ENCODE results near the gene RBBP8NL.

Gene RBBP8NL

GRCh38 chr20:62411479-62412193, 15.7 kb downstream of the RBBP8NL start:
- Histone ChIP-seq H3K9me3 (ENCODE audit: insufficient read depth, low read length, severe bottlenecking) (no peaks in the 10 kb centered on the region), H3K27ac (ENCODE audit: low read length) (no peak overlapping the region), H3K4me2 (ENCODE audit: insufficient read depth, low read length) (no peak overlapping the region), H3K9ac (ENCODE audit: low read depth, low read length) (no peak overlapping the region), H2AFZ (ENCODE audit: low read depth, low read length) (no peak overlapping the region), H3K36me3 (ENCODE audit: insufficient read depth, low read length) (peaks cover 1% of the 10 kb centered on the region; the same call in 1 of the 2 replicates), H3K4me3 (ENCODE audit: low read depth in 1 of 2, low read length in 2 of 2) (no peak overlapping the region), H3K79me2 (ENCODE audit: insufficient read depth, low read length) (peaks cover 2% of the 10 kb centered on the region), H3K27me3 (ENCODE audit: insufficient read depth, low read length, poor library complexity) (no peaks in the 10 kb centered on the region), H4K20me1 (ENCODE audit: insufficient read depth, low read length) (peaks cover 9% of the 10 kb centered on the region; the same call in 1 of the 2 replicates), H3K4me1 (ENCODE audit: insufficient read depth, low read length) (peaks cover 20% of the 10 kb centered on the region)
- TF ChIP-seq, protein P1, sequence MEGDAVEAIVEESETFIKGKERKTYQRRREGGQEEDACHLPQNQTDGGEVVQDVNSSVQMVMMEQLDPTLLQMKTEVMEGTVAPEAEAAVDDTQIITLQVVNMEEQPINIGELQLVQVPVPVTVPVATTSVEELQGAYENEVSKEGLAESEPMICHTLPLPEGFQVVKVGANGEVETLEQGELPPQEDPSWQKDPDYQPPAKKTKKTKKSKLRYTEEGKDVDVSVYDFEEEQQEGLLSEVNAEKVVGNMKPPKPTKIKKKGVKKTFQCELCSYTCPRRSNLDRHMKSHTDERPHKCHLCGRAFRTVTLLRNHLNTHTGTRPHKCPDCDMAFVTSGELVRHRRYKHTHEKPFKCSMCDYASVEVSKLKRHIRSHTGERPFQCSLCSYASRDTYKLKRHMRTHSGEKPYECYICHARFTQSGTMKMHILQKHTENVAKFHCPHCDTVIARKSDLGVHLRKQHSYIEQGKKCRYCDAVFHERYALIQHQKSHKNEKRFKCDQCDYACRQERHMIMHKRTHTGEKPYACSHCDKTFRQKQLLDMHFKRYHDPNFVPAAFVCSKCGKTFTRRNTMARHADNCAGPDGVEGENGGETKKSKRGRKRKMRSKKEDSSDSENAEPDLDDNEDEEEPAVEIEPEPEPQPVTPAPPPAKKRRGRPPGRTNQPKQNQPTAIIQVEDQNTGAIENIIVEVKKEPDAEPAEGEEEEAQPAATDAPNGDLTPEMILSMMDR (IDR thresholded peaks at IDR 0.05; ENCODE audit: borderline replicate concordance, extremely low read depth, low read length, poor library complexity, severe bottlenecking): no peak
- TF ChIP-seq EZH2 (IDR thresholded peaks at IDR 0.05; ENCODE audit: borderline replicate concordance, low read depth, low read length, severe bottlenecking): no peak
- DNase-seq (no peak), ATAC-seq (ENCODE audit: insufficient read depth, low read depth) (no peak)

GRCh38 chr20:62410746-62411478, 16.4 kb downstream of the RBBP8NL start:
- no peak overlapping the region for H3K27ac ChIP-seq (ENCODE audit: low read length)
- H3K4me2 ChIP-seq (ENCODE audit: insufficient read depth, low read length): no peak overlapping the region
- H3K9ac ChIP-seq (ENCODE audit: low read depth, low read length): no peak overlapping the region

DNA sequence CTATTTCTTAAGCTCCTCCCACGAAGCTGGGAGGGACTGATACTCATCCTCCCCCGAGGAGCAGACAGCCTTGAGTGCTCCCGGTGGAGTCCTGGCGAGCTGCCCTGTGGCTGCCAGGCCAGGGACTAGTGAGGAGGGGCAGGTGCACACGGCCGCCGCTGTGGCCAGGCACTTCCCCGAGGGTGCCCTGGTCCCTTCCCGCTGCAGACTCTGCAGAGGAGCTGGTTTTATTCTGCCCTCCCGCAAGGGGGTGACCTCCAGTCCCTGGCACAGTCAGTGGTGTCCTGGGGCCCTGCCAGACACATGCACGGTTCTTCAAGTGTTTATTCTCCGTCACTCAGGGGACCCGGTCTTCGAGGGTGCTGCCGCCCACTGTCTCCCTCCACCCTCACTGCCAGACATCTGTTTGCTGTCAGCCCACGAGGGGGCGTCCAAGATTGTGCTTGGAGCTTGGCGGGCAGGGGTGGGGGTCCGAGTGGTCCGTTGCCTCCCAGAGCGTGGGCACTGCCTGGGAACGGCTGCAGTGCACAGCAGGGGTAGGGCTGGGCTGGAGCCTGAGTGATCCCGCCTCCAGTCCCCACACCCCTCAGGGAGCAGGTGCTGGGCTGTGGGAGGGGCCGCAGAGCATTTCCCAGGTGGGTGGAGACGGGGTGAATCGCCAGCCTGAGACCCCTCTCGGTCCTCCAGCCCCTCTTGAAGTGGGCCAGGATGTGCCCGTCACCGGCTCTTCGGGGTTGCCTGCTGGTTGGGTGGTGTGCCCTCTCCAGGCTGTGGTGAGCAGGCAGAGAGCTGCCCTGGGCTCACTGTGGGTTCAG, 17.2 kb downstream of the RBBP8NL start:
- H2AFZ ChIP-seq (ENCODE audit: low read depth, low read length): no peak overlapping the region

More at GRCh38 chr20:62410746-62411478, 16.4 kb downstream of the RBBP8NL start:
- no peaks in the 10 kb centered on the region for H3K27me3 ChIP-seq (ENCODE audit: insufficient read depth, low read length, poor library complexity)
- H3K79me2 ChIP-seq (ENCODE audit: insufficient read depth, low read length): peaks cover 9% of the 10 kb centered on the region
- no peaks in the 10 kb centered on the region for H3K9me3 ChIP-seq (ENCODE audit: insufficient read depth, low read length, severe bottlenecking)
- ATAC-seq (ENCODE audit: insufficient read depth, low read depth) (no peak), DNase-seq (no peak)
- H4K20me1 ChIP-seq (ENCODE audit: insufficient read depth, low read length): peaks cover 16% of the 10 kb centered on the region; the same call in 1 of the 2 replicates
- H3K36me3 ChIP-seq (ENCODE audit: insufficient read depth, low read length): peaks cover 3% of the 10 kb centered on the region; the same call in 1 of the 2 replicates
- no peak overlapping the region for H2AFZ ChIP-seq (ENCODE audit: low read depth, low read length)
- peaks cover 27% of the 10 kb centered on the region for H3K4me1 ChIP-seq (ENCODE audit: insufficient read depth, low read length)
- TF ChIP-seq EZH2 (IDR thresholded peaks at IDR 0.05; ENCODE audit: borderline replicate concordance, low read depth, low read length, severe bottlenecking): no peak
- TF ChIP-seq, protein P1 (IDR thresholded peaks at IDR 0.05; ENCODE audit: borderline replicate concordance, extremely low read depth, low read length, poor library complexity, severe bottlenecking): no peak
- H3K4me3 ChIP-seq (ENCODE audit: low read depth in 1 of 2, low read length in 2 of 2): no peak overlapping the region

More for the DNA sequence above, 17.2 kb downstream of the RBBP8NL start:
- TF ChIP-seq, protein P1 (IDR thresholded peaks at IDR 0.05; ENCODE audit: borderline replicate concordance, extremely low read depth, low read length, poor library complexity, severe bottlenecking): peak; percentile 65
- TF ChIP-seq EZH2 (IDR thresholded peaks at IDR 0.05; ENCODE audit: borderline replicate concordance, low read depth, low read length, severe bottlenecking): no peak
- DNase-seq (peak; percentile 47), ATAC-seq (ENCODE audit: insufficient read depth, low read depth) (no peak)
- Histone ChIP-seq H3K9me3 (ENCODE audit: insufficient read depth, low read length, severe bottlenecking) (no peaks in the 10 kb centered on the region), H4K20me1 (ENCODE audit: insufficient read depth, low read length) (peaks cover 24% of the 10 kb centered on the region; the same call in 1 of the 2 replicates), H3K4me3 (ENCODE audit: low read depth in 1 of 2, low read length in 2 of 2) (no peak overlapping the region), H3K27ac (ENCODE audit: low read length) (no peak overlapping the region), H3K9ac (ENCODE audit: low read depth, low read length) (no peak overlapping the region), H3K79me2 (ENCODE audit: insufficient read depth, low read length) (peaks cover 17% of the 10 kb centered on the region), H3K27me3 (ENCODE audit: insufficient read depth, low read length, poor library complexity) (no peaks in the 10 kb centered on the region), H3K4me1 (ENCODE audit: insufficient read depth, low read length) (peaks cover 35% of the 10 kb centered on the region), H3K36me3 (ENCODE audit: insufficient read depth, low read length) (peaks cover 6% of the 10 kb centered on the region), H3K4me2 (ENCODE audit: insufficient read depth, low read length) (peak overlapping the region; percentile 17; the same call in 1 of the 2 replicates)

All from DND-41 (cell line).